NT2/D1 (cell line): ENCODE data around the gene CHST15.

Source experiments
- SUZ12 ChIP-seq: IDR thresholded peaks from 2 replicates; pipeline ENCODE4 v1.6.1; 2011; ENCODE audit not compliant: insufficient read length, insufficient read depth; ENCODE audit errors: extremely low read depth
- YY1 ChIP-seq: IDR thresholded peaks from 2 replicates; pipeline ENCODE4 v1.6.1; 2011; ENCODE audit not compliant: insufficient read length, insufficient read depth
- ZNF274 ChIP-seq: IDR thresholded peaks from 2 replicates; pipeline ENCODE4 v1.6.1; 2011; ENCODE audit warnings: mild to moderate bottlenecking, low read depth, low read length

GRCh38 chr10:123967626-123968243 is 125.7 kb downstream of the CHST15 start:
- TF ChIP-seq ZNF274: no peak
- TF ChIP-seq YY1: no peak
- TF ChIP-seq SUZ12: no peak
